Measurements from ENCODE around the gene NDFIP2.

NDFIP2 gene

DNA sequence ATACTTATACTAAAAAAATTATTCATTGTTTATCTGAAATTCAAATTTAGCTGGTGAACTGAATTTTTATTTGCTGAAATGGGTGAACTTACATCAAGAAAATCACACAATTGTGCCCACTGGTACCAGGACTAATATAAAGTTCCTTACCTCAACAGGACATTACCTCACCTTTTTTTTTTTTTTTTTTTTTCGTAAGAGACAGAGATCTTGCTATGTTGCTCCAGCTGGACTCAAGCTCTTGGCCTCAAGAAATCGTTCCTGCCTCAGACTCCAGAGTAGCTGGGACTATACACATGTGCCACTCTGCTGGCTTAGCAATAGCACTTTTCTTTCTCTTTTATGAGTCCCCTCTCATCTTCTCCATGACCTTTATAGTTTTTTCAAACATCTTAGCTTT lies 22.5 kb upstream of the NDFIP2 start:
- no peak for DNase-seq

DNA sequence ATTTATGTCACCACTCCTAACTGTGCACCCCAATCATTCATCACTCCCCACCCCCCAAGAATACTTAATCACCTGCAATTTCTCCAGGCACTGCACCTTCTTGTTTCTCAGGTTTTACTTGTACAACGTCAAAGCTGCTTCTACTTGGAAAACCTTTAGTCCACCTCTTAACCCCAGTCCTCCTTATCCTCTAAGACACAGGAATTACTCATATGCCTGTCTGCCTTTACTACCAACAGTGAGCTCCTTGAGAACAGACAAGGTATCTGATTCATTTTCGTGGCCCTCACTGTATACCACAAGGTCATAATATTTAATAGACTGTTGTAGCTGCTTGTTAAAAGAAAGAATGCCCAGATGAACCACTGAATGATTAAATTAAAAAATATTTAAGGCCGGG lies 21.0 kb upstream of the NDFIP2 start:
- no peak for DNase-seq

DNA sequence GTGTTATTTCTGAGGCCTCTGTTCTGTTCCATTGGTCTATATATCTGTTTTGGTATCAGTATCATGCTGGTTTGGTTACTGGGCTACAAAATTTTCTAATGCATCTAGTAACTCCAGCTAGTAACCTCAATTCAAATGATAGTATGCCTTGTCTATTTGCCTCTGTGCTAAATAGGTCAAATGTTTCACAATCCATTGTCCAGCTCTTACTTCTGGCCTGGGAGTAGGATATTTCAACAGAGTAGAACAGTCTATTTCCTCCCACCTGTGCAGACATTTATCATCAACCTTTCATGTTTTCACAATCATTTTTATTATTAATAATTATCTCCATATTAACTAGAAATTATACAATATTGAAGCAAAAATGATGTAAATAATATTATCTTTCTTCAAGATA lies 18.1 kb upstream of the NDFIP2 start:
- DNase-seq = no peak

DNA sequence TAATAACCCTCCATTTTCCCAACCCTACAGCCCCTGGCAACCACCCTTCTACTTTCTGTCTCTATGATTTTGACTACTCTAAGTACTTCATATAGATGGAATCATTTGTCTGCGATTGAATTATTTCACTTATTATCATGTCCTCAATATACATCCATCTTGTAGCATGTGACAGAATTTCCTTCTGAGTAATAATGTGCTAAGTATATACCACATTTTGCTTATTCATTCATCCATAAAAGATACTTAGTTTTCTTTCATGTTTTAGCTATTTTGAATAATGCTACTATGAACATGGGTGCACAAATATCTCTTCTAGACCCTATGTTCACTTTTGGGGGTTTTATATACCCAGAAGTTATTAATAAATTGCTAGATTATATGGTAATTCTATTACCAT lies 17.4 kb upstream of the NDFIP2 start:
- no peak for DNase-seq

DNA sequence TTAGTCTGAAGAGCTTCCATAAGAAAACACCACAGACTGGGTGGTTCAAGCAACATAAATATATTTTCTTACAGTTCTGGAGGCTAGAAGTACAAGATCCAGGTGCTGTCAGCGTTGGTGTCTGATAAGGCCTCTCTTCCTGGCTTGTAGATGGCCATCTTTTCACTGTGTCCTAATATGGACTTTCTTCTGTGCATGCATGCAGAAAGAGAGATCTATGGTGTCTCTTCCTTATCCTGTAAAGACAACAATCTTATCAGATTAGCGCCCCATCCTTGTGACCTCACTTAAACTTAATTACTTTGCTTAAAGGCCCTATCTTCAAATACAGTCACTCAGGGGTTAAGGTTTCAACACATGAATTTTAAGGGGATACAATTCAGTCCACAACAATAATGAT lies 14.1 kb upstream of the NDFIP2 start:
- DNase-seq = no peak

DNA sequence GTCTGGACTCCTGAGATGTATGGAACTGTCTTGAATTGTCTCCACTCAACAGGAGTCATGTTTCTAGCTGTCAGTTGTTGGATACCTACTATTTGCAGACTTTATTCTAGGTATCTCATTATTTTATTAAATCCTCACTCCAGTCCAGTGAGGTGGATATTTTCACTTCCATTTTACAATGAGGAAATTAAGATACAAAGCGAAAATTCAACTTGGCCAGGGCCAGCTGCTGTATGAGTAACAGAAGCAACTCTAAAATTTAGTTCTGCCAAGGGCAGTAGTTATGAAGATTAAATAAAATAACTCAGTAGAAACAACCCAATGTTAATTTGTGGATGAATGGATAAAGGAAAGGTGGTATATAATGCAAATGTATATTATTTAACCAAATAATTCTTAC lies 12.6 kb upstream of the NDFIP2 start:
- no peak for DNase-seq

DNA sequence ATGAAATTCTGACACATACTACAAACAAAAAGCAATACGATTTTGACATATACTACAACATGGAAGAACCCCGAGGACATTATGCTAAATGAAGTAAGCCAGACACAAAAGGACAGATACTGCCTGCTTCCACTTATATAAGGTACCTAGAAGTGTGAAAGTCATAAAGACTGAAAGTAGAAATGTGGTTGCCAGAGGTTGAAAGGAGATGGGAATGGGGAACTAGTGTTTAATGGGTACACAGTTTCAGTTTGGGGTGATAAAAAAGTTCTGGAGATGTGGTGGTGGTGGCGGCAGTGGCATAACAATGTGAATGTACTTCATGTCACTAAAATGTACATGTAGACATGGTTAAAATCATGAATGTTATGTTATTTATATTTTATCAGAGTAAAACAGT lies 12.1 kb upstream of the NDFIP2 start:
- no peak for DNase-seq

DNA sequence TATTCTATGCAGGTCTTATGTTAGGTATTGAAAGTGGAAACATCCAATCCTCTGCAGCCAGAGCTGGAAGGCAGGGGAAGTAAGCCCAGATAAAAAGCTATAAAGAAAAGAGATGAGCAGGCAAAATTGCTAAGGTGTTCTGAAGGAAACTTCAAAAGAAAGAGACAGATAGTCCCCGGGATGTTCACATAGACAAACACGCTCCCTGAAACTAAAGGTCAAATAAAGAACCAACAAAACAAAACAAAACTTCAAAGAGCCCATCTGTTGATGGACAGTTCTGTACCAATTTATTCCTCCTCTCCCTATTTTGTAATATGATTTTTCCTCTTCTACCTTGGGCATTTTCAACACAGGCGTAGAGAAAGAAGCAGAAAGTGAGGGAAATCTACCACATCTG lies 11.3 kb upstream of the NDFIP2 start:
- no peak for DNase-seq

DNA sequence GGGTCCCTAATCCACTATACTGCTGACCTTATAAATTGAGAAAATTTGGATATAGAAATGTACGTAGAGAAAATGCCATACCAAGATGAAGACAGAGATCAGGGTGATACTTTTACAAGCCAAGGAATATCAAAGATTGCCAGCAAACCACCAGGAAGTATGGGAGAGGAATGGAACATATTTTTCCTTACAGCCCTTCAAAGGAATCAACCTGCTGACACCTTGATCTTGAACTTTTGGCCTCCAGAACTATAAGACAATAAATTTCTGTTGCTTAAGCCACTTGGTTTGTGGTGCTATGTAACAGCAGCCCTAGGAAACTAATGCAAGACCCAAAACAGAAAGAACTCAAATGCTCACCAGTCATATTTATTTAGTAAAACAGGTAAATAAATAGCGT lies 10.3 kb upstream of the NDFIP2 start:
- DNase-seq = no peak

DNA sequence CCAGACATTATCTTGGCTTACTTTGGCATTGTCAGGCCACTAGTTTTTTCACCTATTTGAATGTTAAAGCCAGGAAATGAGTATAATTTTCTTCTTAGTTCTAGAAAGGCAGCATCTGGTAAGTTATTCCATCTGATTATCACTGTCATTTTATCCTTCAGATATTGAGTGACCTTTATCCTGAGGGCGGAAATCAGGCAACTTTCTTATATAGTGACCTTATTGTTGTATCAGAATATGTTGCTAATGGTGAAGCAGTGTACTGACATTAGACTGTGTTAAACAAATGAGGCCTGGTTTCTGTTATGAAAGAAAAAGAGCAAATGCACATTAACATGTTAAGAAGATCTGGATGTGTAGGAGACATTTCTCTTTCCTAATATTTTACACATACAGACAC lies 5.4 kb upstream of the NDFIP2 start:
- no peak for DNase-seq

DNA sequence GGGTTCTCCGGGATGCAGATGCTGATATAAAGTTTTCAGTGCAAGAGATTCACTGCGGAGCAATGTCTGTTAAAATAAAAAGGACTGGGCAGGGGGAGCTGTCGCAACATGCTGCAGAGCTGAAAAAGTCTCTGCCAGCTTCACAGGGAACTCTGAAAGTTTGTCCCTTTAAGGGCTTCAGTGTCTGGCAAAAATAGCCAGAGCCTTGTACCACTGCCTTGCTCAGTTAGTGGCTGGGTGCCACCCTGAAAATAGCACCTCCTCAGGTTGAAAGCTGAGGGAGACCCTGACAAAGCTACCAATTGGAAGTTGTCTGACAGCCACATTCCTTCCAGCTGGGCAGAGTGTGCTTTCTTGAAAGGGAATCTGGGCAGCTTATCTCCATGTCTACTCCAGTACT lies 3.0 kb upstream of the NDFIP2 start:
- peak in 21 of 56 donors; percentile 0 to 36 (median 6) for DNase-seq

DNA sequence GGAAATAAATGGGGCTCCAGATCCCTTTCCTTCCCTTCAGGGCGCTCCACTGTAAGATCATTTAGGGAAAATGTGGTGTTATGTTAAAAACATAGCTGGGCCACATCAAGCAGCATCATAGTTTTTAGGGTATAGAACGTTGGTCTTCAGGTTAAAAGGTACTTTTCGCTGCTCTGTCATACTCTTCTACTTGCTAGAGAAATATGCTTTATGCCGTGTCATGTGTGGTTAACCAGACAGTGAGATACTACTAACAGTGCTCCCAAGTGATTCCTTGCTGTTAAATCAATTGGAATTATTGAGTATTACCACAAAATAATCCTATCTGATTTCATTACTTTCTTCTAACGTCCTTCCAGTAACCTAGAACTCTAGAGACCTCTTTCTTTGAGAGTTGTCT lies 1.1 kb upstream of the NDFIP2 start:
- DNase-seq = no peak

DNA sequence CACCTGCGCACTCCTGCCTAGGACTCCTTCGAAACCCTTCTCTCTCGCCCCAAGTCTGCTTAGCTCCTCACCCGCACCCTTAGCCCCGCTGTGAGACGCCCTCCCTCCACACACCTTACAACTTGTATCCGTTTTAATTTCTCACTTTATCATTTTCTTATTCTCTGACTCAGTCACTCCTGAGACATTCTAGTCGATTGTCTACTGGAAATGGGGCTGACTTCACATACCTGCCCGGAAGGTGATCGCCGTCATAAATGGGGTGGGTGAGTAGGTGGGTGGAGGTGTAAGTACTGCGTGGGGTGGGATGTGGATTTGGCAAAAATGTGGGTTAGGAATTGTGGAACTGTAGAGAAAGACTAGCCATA lies 714 bp downstream of the NDFIP2 start:
- peak in 3 of 56 donors; percentile 27 to 30 (median 29) for DNase-seq

DNA sequence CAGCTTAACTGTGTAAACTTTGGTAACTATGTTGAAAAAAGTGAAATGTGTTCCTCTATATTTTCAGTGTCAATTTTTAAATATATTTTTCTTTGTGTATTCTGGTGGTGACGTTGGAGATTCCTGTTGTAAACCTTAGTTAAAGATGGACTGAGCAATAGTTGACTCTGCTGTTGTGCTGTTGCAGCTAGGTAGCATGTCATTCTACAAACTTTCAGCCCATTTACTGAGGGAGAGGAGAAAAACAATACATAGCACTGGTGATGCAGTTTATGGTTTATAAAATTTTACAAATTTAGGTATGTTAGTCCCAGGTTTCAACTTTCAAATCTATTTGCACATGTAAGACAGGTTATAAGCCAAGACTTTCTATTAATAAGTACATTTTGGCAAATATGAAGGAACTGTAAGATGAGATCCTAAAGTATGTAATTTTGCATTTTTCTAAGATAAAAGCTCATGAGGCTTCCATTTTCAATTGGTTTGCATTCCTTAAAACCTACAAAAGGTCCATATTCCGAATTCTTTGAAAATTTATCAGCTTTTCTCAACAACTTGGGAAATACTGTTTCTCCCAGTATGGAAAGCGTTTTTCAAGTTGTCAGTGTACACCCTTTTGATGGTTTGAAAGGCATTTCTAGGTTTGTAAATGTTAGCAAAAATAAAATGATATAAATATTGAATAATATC lies 1.5 kb downstream of the NDFIP2 start:
- DNase-seq = no peak

DNA sequence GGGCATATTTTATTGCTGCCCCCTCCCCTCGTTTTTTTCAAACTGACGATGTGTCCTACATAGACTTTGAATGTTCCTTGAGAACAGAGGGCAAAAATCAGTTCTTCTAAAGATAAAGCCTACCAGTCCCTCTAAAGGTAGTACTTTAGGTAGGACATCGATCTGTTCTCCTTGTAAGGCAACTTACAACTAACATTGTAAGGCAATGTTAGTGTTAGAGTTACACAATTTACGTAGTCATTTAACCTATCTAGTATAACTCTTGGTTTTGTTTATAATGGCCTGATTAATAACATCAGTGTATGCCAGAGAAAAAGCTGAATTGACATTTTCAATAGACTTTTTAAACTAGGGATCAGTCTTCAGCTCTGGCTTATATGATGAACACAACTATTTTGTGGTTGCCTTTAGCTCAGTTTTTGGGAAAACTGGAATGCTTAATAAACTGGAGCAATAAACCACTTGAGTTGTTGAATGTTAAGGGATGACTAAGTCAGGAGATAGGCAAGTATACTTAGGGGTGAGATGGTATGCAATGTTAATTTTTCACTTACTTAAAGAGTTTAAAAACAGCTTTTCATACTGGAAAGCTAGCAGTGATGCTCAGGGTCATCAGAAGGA lies 2.2 kb downstream of the NDFIP2 start:
- no peak for DNase-seq

DNA sequence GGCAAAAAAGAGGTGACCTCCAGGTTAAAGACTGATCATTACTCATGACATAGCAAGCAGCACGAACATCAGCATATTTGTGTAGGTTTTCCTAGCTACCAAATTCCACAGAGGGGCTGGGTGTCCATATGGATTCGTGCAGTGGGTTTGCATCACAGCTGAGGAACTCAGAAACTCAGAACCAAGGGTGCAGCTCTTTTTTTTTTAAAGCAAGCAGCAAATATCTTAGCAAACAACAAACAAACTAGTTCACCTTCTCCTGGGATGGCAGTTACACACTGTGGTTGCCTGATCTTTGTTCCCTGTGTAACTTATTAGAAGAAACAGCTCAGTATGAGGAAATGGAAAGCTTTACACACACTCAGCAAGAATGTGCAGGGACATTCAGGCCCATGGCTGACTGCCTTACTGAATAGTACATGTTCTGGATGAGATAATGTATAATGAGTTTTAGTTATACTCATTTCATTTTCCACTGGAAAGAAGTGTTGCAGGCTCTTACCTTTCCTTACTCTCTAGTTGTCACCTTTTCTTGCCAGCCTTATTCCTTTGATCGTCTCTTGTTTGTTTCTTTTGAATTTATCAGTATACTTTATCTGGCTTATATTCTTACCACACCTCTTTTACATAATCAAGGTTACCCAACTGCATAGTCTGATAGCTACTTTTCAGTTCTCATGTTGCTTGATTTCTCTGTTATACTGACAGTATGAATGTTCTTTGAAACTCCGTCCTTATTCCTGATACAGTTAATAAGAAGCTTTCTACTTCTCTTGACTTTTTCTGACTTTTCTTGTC lies 4.3 kb downstream of the NDFIP2 start:
- DNase-seq = peak in 1 of 56 donors; percentile 1

DNA sequence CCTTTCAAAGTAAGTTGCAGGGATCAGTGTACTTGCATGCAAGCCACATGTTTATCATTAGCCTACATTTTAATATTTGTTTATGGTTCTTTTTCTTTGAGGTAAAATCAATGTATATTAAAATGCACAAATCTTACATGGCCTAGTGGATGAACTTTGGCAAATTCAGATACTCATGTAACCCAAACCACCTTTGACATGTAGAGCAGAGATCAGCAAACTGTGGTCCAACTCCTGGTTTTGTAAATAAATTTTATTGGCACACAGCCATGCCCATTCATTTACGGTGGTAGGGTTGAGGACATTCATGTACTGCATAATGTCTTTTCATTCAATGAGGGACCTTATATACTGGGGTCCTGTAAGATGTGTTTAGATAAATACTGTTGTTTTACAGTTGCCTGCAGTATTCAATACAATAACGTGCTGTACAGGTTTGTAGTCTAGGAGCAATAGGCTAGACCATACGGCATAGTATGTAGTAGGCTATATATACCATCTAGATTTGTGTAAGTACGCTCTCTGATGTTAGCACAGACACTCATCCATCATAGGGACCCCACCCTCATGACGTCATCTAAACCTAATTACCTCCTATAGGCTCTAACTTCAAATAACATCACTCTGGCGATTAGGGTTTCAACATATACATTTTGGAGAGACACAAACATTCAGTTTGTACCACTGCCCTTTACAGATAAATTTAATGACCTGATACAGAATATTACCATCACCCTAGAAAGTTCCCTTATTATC lies 5.7 kb downstream of the NDFIP2 start:
- no peak for DNase-seq

DNA sequence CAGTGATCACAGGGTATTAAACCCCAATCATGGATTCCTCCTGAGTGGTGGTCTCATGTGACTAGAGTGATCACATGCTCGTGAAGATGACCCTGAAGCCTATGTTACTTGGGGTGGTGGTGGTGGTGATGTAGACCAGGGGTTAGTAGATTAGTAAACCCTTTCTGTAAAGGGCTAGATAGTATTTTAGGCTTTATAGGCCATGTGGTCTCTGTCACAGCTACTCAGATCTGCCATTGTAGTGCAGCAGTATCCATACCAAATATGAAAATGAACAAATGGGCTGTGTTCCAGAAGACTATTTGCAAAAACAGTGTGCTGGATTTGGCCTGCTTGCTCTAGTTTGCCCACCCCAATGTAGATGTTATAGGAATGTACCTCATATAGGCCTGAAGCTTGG lies 9.4 kb downstream of the NDFIP2 start:
- no peak for DNase-seq

DNA sequence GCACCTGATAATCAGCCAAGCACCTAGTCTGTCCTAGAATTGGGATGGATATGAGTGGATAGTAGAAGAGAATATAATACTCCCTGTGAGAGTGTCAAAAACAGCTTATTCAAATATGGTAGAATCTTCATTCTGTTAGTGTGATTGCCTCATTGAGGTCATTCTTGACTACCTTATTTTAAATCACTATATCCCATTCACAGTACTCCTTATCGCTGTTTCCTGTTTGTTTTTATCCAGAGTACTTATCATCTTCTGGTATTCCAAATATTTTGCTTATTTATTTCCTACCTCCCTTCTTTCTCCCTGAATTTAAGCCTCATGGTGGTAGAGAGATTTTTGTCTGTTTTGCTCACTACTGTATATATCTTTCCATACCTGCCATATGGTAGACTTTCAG lies 9.9 kb downstream of the NDFIP2 start:
- DNase-seq = no peak

DNA sequence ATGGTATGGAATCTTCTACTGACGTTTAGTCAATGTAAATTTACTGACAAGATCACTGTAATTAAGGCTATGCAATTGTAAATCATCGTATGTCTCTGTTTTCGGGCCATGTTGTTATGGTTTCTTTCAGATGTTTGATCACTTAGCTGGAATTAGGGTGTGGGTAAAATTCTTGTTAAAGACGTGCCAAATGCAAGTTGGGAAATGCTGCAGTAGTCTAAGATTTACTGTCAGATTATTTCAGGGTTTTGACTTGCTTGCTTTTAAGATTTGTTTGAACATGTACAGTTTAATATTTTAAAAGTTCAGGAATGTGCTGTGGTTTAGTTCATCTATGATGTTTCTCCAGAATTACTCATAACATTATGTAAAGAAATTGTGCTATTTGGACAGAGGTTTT lies 10.8 kb downstream of the NDFIP2 start:
- no peak for DNase-seq

DNA sequence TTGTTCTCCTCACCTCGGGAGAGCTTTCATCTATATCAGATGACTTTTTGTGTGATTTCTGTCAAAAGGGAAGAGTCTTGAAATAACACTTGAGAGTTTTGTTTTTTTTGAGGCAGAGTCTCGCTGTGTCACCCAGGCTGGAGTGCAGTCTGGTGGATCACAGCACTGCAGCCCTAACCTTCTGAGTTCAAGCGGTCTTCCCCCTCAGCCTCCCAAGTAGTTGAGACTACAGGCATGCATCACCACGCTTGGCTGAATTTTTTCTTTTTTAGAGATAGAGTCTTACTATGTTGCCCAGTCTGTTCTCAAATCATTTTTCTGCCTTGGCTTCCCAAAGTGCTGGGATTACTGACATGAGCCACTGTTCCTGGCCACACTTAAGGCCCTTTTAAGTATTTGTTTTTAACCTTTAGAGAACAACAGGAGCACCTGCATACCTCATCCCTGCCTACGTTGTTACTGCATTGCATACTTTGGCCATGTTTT lies 11.4 kb downstream of the NDFIP2 start:
- DNase-seq = no peak
